Ectodermal cell (in vitro differentiated cells): ENCODE results near the gene GLRA3.

Experiments used
- H3K27ac ChIP-seq: 2 replicates; pipeline ENCODE4 v1.7.0; 2013; ENCODE audit warnings: mild to moderate bottlenecking, low read depth, low read length; ENCODE audit not compliant: insufficient read depth, poor library complexity, severe bottlenecking
- H3K27me3 ChIP-seq: 2 replicates; pipeline ENCODE4 v1.7.0; 2013; ENCODE audit warnings: mild to moderate bottlenecking, low read length; ENCODE audit not compliant: insufficient read depth, control insufficient read depth, poor library complexity, severe bottlenecking
- H3K36me3 ChIP-seq: one replicate; pipeline ENCODE4 v1.7.0; 2013; ENCODE audit warnings: low read length; ENCODE audit not compliant: control insufficient read depth, insufficient read depth
- H3K4me1 ChIP-seq: one replicate; pipeline ENCODE4 v1.7.0; 2013; ENCODE audit warnings: low read length; ENCODE audit not compliant: control insufficient read depth, insufficient read depth
- H3K4me3 ChIP-seq: 2 replicates; pipeline ENCODE4 v1.7.0; 2013; ENCODE audit warnings: low read depth, low read length, control low read depth; ENCODE audit not compliant: insufficient read depth
- H3K9me3 ChIP-seq: 2 replicates; pipeline ENCODE4 v1.7.0; 2013; ENCODE audit warnings: mild to moderate bottlenecking, low read length, moderate library complexity; ENCODE audit not compliant: control insufficient read depth
- WGBS, 2 experiments: methylation state at CpG; one replicate each; pipeline ENCODE4 v1.1.7; 2013; ENCODE audit warnings: missing lambda C conversion rate in 2 of 2; 5-methylcytosine and 5-hydroxymethylcytosine counted together

GLRA3 gene

DNA sequence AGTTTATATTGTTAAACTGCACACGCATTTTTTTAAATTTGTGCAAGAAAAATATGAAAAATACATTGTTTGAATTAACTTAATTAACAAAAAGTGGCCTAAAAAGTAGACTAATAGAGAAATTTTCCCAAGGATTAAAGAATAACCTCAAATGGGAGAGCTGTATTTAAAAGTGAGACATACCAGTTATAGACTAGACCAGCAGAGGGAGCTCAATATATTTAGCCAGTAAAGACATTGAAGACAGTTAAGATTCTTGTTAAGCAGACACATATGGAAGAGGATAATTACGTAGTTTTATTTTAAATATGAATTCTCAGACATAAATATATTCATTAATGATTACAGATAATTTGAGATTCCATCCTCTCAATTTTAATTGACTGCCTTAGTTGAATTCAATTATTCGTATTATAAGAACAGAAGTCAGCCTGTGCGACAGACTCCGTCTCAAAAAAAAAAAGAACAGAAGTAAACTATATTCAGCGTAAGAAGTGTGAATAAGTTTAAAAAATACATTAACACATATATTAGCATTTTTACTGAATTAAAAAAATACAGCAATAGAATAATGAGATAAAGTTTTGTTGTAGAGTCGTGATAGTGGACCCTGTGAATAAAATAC, 64.8 kb downstream of the GLRA3 start:
- H3K27ac ChIP-seq, result no peak overlapping the region
- H3K27me3 ChIP-seq, result no peaks in the 10 kb centered on the region
- H3K4me3 ChIP-seq, result no peak overlapping the region
- WGBS, 2 experiments, result 20 to 80% methylated on average over 1 to 5 of the region's 7 CpGs
- H3K36me3 ChIP-seq, result no peaks in the 10 kb centered on the region
- no peaks in the 10 kb centered on the region for H3K4me1 ChIP-seq
- no peaks in the 10 kb centered on the region for H3K9me3 ChIP-seq

DNA sequence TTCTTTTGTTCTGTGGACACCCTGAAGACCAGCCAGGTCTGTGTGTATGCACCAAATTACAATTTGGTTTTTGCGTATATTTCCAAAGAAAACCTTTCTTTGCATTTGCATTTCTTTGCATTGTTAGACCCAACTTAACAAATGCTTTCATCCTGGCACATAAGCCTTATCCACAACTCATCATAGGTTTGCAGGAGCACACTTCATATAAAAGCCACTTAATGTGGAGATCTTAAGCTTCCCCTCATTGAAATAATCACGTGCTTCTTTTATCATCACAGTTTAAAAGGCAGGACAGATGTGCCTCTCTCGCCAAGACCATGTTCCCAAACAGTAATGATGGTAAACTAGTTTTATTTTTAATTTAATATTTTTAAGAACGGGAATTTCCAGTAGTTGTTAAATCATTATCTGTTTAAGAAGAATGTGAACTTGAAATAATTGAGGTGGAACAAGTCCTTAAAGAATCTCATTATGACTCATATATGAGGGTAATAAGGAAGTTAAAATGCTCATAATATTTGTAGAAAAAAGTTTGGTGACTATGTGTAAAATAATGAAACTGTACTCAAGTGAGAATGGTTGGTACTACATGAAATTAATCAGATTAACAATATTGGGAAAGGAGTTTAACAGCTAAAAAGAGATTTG, 65.5 kb downstream of the GLRA3 start:
- Histone ChIP-seq H3K4me1 (no peaks in the 10 kb centered on the region), H3K4me3 (no peak overlapping the region), H3K27ac (no peak overlapping the region), H3K27me3 (no peaks in the 10 kb centered on the region), H3K36me3 (no peaks in the 10 kb centered on the region), H3K9me3 (no peaks in the 10 kb centered on the region)
- WGBS, 2 experiments, result 87 to 95% methylated on average over 3 of the region's 4 CpGs

DNA sequence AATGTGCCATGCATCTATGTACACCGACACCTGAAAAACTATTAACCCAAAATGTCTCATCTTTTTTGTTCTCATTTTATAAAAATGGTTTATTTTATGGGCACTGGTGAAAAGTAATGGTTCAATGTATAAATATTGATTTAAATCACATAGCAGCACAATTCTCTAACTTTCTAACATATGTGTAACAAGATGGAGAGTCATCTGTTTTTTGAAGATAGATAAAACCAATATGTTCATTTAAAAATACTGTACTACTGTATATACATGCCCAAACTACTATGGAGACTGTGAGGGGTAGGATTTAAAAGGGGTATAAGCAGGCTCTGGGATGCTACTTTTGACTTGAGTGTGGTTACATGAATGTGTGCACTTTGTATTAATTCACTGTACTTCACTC, 67.6 kb downstream of the GLRA3 start:
- Histone ChIP-seq H3K9me3 (no peaks in the 10 kb centered on the region), H3K36me3 (no peaks in the 10 kb centered on the region), H3K27ac (no peak overlapping the region), H3K27me3 (no peaks in the 10 kb centered on the region), H3K4me3 (no peak overlapping the region), H3K4me1 (no peaks in the 10 kb centered on the region)
- WGBS, 2 experiments, result no CpG with 5 or more reads among the region's 1 CpG

DNA sequence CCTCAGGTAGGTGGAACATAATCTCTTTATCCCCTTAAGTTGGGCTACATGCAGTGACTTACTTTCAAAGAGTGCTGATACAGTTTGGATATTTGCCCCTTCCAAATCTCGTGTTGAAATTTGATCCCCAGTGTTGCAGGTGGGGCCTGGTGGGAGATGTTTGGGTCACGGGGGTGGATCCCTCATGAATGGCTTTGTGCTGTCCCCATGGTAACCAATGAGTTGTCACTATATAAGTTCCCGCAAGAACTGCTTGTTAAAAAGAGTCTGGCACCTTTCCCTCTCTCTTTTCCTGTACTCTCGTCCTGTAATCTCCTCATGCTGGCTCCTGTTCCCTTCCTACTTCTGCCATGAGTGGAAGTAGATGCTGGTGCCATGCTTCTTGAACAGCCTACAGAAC, 71.3 kb downstream of the GLRA3 start:
- H3K4me1 ChIP-seq, result no peaks in the 10 kb centered on the region
- WGBS, 2 experiments, result 57 to 60% methylated on average over 4 of the region's 4 CpGs
- H3K9me3 ChIP-seq, result no peaks in the 10 kb centered on the region
- no peak overlapping the region for H3K27ac ChIP-seq
- H3K27me3 ChIP-seq, result no peaks in the 10 kb centered on the region
- H3K36me3 ChIP-seq, result no peaks in the 10 kb centered on the region
- no peak overlapping the region for H3K4me3 ChIP-seq

DNA sequence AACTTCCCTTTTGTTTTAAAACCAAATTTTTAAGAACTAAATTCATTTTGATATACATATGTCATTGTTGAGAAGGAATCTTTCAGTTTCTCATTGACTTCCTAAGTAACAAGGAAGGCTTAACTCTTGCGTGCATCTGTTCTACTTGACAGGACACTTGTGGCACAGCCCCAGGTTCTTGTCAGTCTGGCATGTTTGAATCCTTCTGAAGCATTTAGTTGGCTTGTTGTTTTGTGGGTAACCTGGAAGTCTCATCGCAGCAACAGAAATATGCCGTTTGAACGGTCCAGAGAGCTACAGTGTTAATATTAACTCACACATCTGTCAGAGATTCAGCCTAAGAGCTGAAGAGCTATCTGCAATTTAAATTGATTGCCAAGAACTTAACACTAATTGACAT, 76.0 kb downstream of the GLRA3 start:
- H3K36me3 ChIP-seq, result no peaks in the 10 kb centered on the region
- 87 to 98% methylated on average over 4 of the region's 4 CpGs for WGBS, 2 experiments

DNA sequence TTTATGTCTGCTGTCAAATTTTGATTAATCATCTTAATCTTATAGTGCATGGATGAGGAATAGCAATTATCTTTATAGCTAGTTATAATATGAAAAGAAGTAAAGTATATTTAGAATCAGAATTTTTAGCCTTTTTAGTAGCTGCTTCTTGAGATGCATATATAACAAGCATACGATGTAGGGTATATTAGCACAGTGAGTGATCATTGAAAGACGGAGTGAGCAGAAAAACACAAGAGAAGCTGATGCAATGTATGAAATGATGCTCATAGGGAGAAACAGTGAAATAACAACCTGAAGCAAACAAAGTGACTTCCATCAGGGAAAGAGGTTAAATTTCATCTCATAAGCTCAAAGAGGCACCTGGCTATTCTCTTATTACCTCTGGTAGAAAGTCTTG, 77.0 kb downstream of the GLRA3 start:
- 97% methylated on average over 2 of the region's 2 CpGs for WGBS, 2 experiments
- no peaks in the 10 kb centered on the region for H3K27me3 ChIP-seq
- no peak overlapping the region for H3K4me3 ChIP-seq
- no peaks in the 10 kb centered on the region for H3K9me3 ChIP-seq
- H3K4me1 ChIP-seq, result no peaks in the 10 kb centered on the region
- no peak overlapping the region for H3K27ac ChIP-seq
- no peaks in the 10 kb centered on the region for H3K36me3 ChIP-seq

More for the DNA sequence above, 76.0 kb downstream of the GLRA3 start:
- no peak overlapping the region for H3K27ac ChIP-seq
- H3K27me3 ChIP-seq, result no peaks in the 10 kb centered on the region
- H3K4me1 ChIP-seq, result no peaks in the 10 kb centered on the region
- no peak overlapping the region for H3K4me3 ChIP-seq
- H3K9me3 ChIP-seq, result no peaks in the 10 kb centered on the region

DNA sequence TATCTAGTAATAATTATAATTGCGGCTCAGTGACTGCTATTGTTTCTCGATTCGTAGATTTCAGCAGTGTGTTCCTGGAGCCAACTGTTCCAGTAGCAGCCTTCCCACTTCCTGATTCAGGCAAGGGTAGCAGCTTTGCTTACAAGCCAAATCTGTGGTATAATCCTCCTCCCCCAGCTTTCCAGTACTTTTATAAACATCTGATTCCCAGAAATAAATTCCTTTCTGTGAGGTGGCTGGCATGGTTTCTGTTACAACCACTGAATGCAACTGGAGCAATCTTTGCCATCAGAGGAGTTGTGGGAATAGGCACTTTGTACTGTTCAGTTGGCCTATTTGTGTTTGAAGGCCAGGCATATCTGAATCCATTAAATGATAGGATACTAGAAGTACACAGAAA, 80.0 kb downstream of the GLRA3 start:
- Histone ChIP-seq H3K36me3 (no peaks in the 10 kb centered on the region), H3K9me3 (no peaks in the 10 kb centered on the region), H3K27me3 (no peaks in the 10 kb centered on the region), H3K4me1 (no peaks in the 10 kb centered on the region), H3K27ac (no peak overlapping the region), H3K4me3 (no peak overlapping the region)
- WGBS, 2 experiments, result 91 to 96% methylated on average over 3 of the region's 3 CpGs

DNA sequence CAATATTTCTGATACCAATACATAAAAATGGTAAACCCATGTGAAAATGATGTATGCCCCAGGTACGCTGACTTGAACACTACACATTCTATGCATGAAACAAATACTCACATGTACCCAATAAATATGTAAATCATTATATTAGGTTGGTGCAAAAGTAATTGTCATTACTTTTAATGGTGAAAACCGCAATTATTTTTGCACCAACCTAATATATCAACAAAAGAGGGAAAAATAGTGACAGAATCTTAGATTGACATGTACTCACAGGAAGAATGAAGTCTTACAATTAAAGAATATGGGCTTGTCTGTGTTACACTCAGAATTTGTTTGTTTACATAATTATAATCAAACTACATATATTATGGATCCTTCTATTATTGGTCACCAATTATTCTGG, 82.3 kb downstream of the GLRA3 start:
- H3K9me3 ChIP-seq, result no peaks in the 10 kb centered on the region
- H3K36me3 ChIP-seq, result no peaks in the 10 kb centered on the region
- no peak overlapping the region for H3K4me3 ChIP-seq
- no peaks in the 10 kb centered on the region for H3K4me1 ChIP-seq
- H3K27ac ChIP-seq, result no peak overlapping the region
- H3K27me3 ChIP-seq, result no peaks in the 10 kb centered on the region
- WGBS, 2 experiments, result 92% methylated on average over 1 of the region's 2 CpGs; no CpG with 5 or more reads in 1 of the 2 experiments

DNA sequence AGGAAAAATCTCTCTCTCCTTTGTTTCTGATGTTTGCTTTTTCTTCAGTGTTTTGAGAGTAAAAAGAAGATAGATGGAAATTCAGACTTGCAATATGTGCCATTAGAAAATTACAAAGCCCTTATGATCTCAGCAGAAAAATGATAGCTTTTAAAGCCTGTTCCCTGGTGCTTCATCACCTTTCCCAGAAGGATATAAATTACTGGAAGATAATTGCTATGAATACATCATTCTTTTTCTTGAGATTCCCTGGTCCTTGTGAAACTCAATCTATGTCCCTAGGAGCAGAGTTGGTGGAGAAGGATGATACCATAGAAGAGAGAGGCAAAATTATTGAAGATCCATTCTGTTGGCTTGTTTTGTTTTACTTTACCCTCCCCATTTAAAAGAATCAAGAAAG, 86.5 kb downstream of the GLRA3 start:
- no peak overlapping the region for H3K4me3 ChIP-seq
- H3K27me3 ChIP-seq, result no peaks in the 10 kb centered on the region
- no peaks in the 10 kb centered on the region for H3K4me1 ChIP-seq
- H3K9me3 ChIP-seq, result no peaks in the 10 kb centered on the region
- no peak overlapping the region for H3K27ac ChIP-seq
- H3K36me3 ChIP-seq, result no peaks in the 10 kb centered on the region

DNA sequence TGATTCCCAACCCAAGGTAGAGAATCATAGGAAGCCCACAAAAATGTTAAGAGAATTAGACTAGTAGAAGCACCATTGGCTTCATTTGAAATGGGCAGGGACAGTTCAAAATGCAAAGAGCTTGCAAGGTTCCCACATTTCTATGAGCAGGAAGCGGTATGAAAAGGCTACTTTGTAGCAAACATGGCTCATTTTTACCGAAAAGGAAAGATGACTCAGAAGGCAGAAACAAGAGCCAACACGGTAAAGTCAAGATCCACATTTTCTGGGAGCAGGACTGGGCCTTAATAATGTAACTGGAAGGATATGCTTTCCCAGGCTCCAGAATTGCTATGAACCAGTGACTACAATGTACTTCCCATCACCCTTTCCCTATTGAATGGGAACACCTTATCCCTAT, 89.5 kb downstream of the GLRA3 start:
- WGBS, 2 experiments, result 93 to 98% methylated on average over 3 of the region's 3 CpGs
- Histone ChIP-seq H3K27ac (no peak overlapping the region), H3K4me1 (no peaks in the 10 kb centered on the region), H3K36me3 (no peaks in the 10 kb centered on the region), H3K27me3 (no peaks in the 10 kb centered on the region), H3K4me3 (no peak overlapping the region), H3K9me3 (no peaks in the 10 kb centered on the region)
